ENCODE data around the gene DOCK8. TPM values are rescaled to one million over a fixed set of nuclear protein-coding genes. Genes with fewer than 3 reads are reported as not detected.

Gene DOCK8
- total RNA-seq, 1 experiment from 2014 or later, result 0.45 TPM

GRCh38 chr9:479971-480350 lies 265.3 kb downstream of the DOCK8 start:
- no peak for DNase-seq (ENCODE audit: low read depth, low spot score)
- in situ Hi-C loops (cut with HindIII; ENCODE audit: low pct_unique_long_range_greater_than_20kb, low sequenced_read_pairs), result no loop called here

GRCh38 chr9:482739-483138 lies 268.1 kb downstream of the DOCK8 start:
- no peak for DNase-seq (ENCODE audit: low read depth, low spot score)
- in situ Hi-C loops (cut with HindIII; ENCODE audit: low pct_unique_long_range_greater_than_20kb, low sequenced_read_pairs), result no loop called here

DNA sequence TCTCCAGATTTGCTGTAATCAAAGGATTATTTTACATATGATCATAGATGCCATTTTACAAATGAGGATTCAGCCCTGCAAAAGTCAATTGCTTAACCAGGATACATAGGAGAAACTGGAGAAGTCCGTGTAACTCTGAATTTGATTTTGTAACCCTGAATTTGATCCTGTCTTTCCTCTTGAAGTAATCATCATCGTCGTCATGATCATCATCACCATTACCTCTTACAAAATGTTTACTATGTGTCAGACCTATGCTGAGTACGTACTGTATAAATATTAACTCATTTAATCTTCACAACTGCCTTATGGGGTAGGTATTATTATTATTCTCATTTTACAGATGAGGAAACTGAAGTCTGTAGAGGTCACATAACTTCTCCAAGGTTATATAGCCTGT lies 271.5 kb downstream of the DOCK8 start:
- DNase-seq (ENCODE audit: low read depth, low spot score), result no peak
- in situ Hi-C loops (cut with HindIII; ENCODE audit: low pct_unique_long_range_greater_than_20kb, low sequenced_read_pairs), result no loop called here

DNA sequence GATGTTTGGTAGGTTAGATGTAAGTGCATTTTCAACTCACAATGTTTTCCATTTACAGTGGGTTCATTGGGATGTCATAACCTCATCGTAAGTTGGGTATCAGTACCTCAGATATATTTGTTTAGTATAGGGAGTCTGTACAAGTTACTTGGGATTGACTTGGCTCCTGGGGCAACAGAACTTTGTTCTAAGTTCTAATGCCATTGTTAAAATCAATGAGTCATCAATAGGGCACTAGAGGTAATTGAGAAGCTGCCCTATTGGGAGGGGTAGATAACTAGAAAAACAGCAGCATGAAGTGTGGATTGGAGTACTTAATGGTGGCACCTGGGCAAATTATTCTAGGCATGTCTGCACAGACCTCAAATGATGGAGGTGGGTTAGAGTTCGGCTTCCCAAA lies 272.8 kb downstream of the DOCK8 start:
- DNase-seq (ENCODE audit: low read depth, low spot score), result no peak
- in situ Hi-C loops (cut with HindIII; ENCODE audit: low pct_unique_long_range_greater_than_20kb, low sequenced_read_pairs), result no loop called here

DNA sequence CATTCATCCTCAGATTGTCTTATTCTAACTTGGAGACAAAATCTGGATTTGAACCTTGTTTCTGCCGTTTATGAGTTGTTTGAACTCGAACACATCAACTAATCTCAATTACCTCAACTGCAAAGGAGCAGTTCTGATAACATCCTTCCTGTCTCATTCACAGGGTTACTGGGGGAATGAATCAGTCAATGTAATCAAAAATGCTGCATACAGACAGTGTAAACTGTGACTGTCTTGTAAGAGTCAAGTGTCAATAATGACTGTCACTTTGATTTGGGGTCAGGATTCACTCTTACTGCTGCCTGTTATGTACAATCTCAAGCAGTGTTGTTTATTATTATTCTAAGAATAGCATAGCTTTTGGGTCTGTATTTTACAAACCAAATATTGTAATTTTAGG lies 273.8 kb downstream of the DOCK8 start:
- DNase-seq (ENCODE audit: low read depth, low spot score), result no peak
- in situ Hi-C loops (cut with HindIII; ENCODE audit: low pct_unique_long_range_greater_than_20kb, low sequenced_read_pairs), result no loop called here

DNA sequence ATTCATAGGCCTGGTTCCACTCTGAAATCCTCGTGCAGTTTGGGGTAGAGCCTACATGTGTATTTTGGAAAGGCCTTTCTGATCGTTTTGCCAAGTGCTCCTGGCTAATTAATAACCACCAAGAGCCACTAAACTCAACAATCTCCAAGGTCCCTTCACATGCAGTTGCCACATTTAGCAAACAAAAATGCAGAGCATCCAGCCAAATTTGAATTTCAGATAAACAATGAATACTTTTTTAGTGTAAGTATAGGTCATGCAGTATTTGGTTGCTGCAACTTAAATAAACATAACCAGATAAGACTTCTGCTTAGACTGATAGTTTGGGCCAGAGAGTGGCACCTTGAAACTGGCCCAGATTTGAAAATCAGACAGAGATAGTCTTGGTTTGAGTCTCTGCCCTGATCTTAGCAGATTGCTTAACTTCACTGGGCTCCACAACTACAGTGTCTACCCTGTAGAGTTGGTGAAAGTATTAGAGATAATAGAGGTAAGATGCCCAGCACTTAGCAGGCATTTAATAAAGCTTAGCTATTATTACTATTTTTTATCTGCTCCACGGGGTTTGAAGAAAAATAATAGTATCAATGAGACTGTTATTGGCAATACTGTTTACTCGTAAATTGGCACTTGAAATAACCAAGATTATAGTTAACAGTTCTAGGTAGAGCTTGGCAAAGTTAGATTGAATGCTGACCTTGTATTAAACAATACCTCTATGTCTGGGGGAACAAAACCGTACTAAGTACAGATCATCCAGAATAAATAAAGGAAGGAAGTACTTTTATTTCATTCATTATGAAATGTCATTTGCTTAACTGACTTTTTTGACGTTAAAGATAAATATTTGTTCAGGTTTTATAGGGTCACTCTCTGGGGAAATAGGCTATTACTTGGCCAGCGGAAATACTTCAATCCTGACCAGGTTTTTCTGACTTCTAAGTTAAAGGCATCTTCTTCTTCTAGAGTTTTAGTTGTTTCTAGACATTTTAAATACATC lies 274.8 kb downstream of the DOCK8 start:
- DNase-seq (ENCODE audit: low read depth, low spot score), result no peak
- in situ Hi-C loops (cut with HindIII; ENCODE audit: low pct_unique_long_range_greater_than_20kb, low sequenced_read_pairs), result no loop called here

GRCh38 chr9:494764-495163 lies 280.1 kb downstream of the DOCK8 start:
- in situ Hi-C loops (cut with HindIII; ENCODE audit: low pct_unique_long_range_greater_than_20kb, low sequenced_read_pairs), result no loop called here
- no peak for DNase-seq (ENCODE audit: low read depth, low spot score)

GRCh38 chr9:495739-496138 lies 281.1 kb downstream of the DOCK8 start:
- in situ Hi-C loops (cut with HindIII; ENCODE audit: low pct_unique_long_range_greater_than_20kb, low sequenced_read_pairs), result no loop called here
- DNase-seq (ENCODE audit: low read depth, low spot score), result no peak

DNA sequence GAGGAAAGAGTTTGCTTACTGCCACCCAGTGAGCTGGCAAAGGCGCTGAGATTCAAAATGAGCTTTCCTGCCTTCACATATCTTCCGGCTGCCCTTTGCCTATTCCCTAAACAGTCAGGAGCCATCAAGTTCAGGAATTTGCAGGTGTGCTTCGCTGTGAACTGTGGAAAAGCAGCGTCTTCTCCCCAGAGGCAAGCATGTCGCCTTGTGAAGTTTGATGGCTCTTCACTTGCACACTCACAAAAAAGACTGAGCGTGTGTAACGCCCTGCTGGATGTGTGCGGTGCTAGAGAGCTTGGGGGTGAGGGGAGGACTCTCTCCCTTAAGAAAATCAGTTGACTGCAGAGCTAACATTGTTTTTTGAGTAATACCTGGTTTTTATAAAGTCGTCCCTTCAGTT lies 288.7 kb downstream of the DOCK8 start:
- in situ Hi-C loops (cut with HindIII; ENCODE audit: low pct_unique_long_range_greater_than_20kb, low sequenced_read_pairs), result no loop called here

GRCh38 chr9:503881-504852 lies 289.5 kb downstream of the DOCK8 start, which contains the start of gene KANK1:
Gene KANK1 (plus strand): TSS chr9:504695.
- in situ Hi-C loops (cut with HindIII; ENCODE audit: low pct_unique_long_range_greater_than_20kb, low sequenced_read_pairs), result no loop called here
- peak; percentile 44 for DNase-seq (ENCODE audit: low read depth, low spot score)

More for the DNA sequence above, 288.7 kb downstream of the DOCK8 start:
- no peak for DNase-seq (ENCODE audit: low read depth, low spot score)

- in situ Hi-C loops (cut with HindIII; ENCODE audit: low pct_unique_long_range_greater_than_20kb, low sequenced_read_pairs), result no loop called here
- DNase-seq (ENCODE audit: low read depth, low spot score), result no peak
Measured at GRCh38 chr9:504921-505740, 290.5 kb downstream of the DOCK8 start.

DNA sequence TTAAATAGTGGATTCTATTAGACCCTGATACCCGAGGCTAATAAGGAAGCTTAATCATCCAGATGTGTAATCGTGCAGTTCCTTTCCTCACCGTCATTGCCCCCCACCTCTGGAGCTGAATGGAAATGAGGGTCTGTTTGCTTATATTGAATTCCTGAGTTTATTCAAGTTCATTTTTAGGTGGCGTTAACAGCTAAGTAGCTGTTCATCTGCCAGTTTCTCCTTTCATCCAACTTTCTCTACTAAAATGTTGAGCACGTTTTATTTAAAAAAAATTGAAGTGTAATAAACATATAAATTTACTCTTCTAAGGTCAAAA lies 291.0 kb downstream of the DOCK8 start:
- in situ Hi-C loops (cut with HindIII; ENCODE audit: low pct_unique_long_range_greater_than_20kb, low sequenced_read_pairs), result no loop called here
- DNase-seq (ENCODE audit: low read depth, low spot score), result no peak

GRCh38 chr9:506281-506680 lies 291.6 kb downstream of the DOCK8 start:
- DNase-seq (ENCODE audit: low read depth, low spot score), result no peak
- in situ Hi-C loops (cut with HindIII; ENCODE audit: low pct_unique_long_range_greater_than_20kb, low sequenced_read_pairs), result no loop called here

GRCh38 chr9:511861-512260 lies 297.2 kb downstream of the DOCK8 start:
- no peak for DNase-seq (ENCODE audit: low read depth, low spot score)
- in situ Hi-C loops (cut with HindIII; ENCODE audit: low pct_unique_long_range_greater_than_20kb, low sequenced_read_pairs), result no loop called here

DNA sequence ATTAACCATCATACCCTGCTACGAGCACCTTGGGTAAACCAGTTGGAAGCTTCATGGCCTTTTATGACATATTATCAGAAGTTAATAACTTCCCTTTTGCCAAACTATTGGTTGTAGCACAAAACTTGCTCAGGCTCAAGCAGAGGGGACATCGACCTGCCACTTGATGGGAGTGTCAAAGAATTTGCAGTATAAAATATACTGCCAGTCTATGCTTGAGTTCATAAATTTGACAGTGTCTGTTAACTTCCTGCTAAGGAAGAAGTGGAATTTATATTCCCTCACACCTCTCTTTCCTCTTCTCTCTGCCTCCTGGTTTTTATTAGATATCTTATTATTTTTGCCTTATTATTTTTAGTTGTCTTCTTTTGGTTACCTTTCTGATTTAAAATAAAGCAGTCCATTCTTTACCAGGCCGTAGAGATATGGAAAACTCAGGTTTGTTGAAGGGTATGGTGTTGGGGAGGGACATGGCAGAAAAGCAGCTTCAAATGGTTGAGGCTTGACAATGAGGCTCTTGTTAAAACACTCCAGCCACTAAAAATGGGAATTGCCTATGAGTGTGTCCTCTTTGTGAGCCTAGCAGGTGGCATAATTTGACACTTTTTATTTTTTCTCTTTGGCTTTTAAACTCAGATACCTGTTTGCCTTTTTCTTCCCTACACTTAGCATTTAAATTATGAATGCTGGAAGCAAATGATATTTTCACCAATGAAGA lies 298.0 kb downstream of the DOCK8 start:
- in situ Hi-C loops (cut with HindIII; ENCODE audit: low pct_unique_long_range_greater_than_20kb, low sequenced_read_pairs), result no loop called here
- no peak for DNase-seq (ENCODE audit: low read depth, low spot score)
